Vagina (tissue), 2 donors: ENCODE data around the gene MPST.

Experiments
- CTCF ChIP-seq, 3 experiments: fragments of 450-650 bp in 2 of 3; fragments of 200-600 bp in 1 of 3; sonication (generic) in 1 of 3; IDR thresholded peaks; one replicate each; pipeline ENCODE4 v1.5.1; 2017 to 2019; ENCODE audit warnings: antibody characterized with exemption in 3 of 3, mild to moderate bottlenecking in 2 of 3, moderate library complexity in 2 of 3
- POLR2A ChIP-seq, 2 donors: fragments of 450-650 bp; IDR thresholded peaks; one replicate each; pipeline ENCODE4 v1.6.1; 2017; ENCODE audit warnings: antibody characterized with exemption in 2 of 2, mild to moderate bottlenecking in 2 of 2, moderate library complexity in 2 of 2

GRCh38 chr22:37014835-37015586 lies 4.5 kb upstream of the MPST start:
- no peak for TF ChIP-seq CTCF (IDR thresholded peaks at IDR 0.05)
- TF ChIP-seq POLR2A (IDR thresholded peaks at IDR 0.05): no peak
